Stomach smooth muscle (tissue), 2 donors: ENCODE results near the gene LYPD4.
"Not testable (repeated sequence)": the region's sequence is repeated elsewhere in the genome, so short reads cannot be mapped to it uniquely, and the experiment has no call there.

ENCODE experiments used
- H3K27ac ChIP-seq: one replicate; pipeline ENCODE4 v1.7.0; 2013; ENCODE audit warnings: mild to moderate bottlenecking, low read length, inconsistent platforms
- H3K27me3 ChIP-seq, 2 donors: one replicate each; pipeline ENCODE4 v1.7.0; 2013; ENCODE audit warnings: low read length in 2 of 2; ENCODE audit not compliant: insufficient read depth in 2 of 2, control insufficient read depth in 1 of 2
- H3K36me3 ChIP-seq, 2 donors: one replicate each; pipeline ENCODE4 v1.7.0; 2013; ENCODE audit warnings: low read length in 2 of 2; ENCODE audit not compliant: control insufficient read depth in 2 of 2, insufficient read depth in 2 of 2
- H3K4me1 ChIP-seq: one replicate; pipeline ENCODE4 v1.7.0; 2013; ENCODE audit warnings: low read length; ENCODE audit not compliant: control insufficient read depth, insufficient read depth
- H3K4me3 ChIP-seq, 2 donors: one replicate each; pipeline ENCODE4 v1.7.0; 2013; ENCODE audit warnings: low read length in 2 of 2
- H3K9ac ChIP-seq, 2 donors: one replicate each; pipeline ENCODE4 v1.7.0; 2013; ENCODE audit warnings: low read length in 2 of 2, mild to moderate bottlenecking in 1 of 2
- H3K9me3 ChIP-seq, 2 donors: one replicate each; pipeline ENCODE4 v1.7.0; 2013; ENCODE audit warnings: low read length in 2 of 2; ENCODE audit not compliant: control insufficient read depth in 2 of 2
- donor health status: healthy.
- donor health status: Pancreatic carcinoma.

LYPD4 gene

GRCh38 chr19:41796901-41797300 is 47.6 kb downstream of the LYPD4 start:
- Histone ChIP-seq H3K4me1 (no peaks in the 10 kb centered on the region), H3K27me3 (peaks cover 10 to 15% of the 10 kb centered on the region in 2 donors), H3K4me3 (no peak overlapping the region), H3K27ac (no peak overlapping the region), H3K9me3 (no peaks in the 10 kb centered on the region), H3K9ac (no peak overlapping the region), H3K36me3 (no peaks in the 10 kb centered on the region)

- Histone ChIP-seq H3K36me3 (no peaks in the 10 kb centered on the region), H3K4me1 (no peaks in the 10 kb centered on the region), H3K27me3 (peaks cover 7 to 15% of the 10 kb centered on the region in 2 donors), H3K4me3 (no peak within 1 kb of the TSS), H3K9me3 (no peaks in the 10 kb centered on the region), H3K27ac (no peak within 1 kb of the TSS), H3K9ac (no peak within 1 kb of the TSS)
Observed at GRCh38 chr19:41796362-41796761, 48.1 kb downstream of the LYPD4 start, which contains the start of gene CEACAM3. CEACAM3 (plus strand) TSS chr19:41796587; CDS start chr19:41796678, 91 bp downstream.

- Histone ChIP-seq H3K9ac (no peak overlapping the region), H3K4me1 (no peaks in the 10 kb centered on the region), H3K4me3 (no peak overlapping the region), H3K27ac (no peak overlapping the region), H3K36me3 (no peaks in the 10 kb centered on the region), H3K9me3 (no peaks in the 10 kb centered on the region), H3K27me3 (peaks cover 6 to 14% of the 10 kb centered on the region in 2 donors)
Observed at GRCh38 chr19:41795031-41795461, 49.4 kb downstream of the LYPD4 start.

GRCh38 chr19:41793414-41793727 is 51.1 kb downstream of the LYPD4 start:
- no peak overlapping the region for H3K27ac ChIP-seq
- H3K4me3 ChIP-seq, result no peak overlapping the region
- no peaks in the 10 kb centered on the region for H3K9me3 ChIP-seq
- H3K4me1 ChIP-seq, result no peaks in the 10 kb centered on the region
- H3K9ac ChIP-seq, result no peak overlapping the region
- peaks cover 6 to 14% of the 10 kb centered on the region in 2 donors for H3K27me3 ChIP-seq
- H3K36me3 ChIP-seq, result no peaks in the 10 kb centered on the region

GRCh38 chr19:41792513-41793413 is 51.7 kb downstream of the LYPD4 start:
- Histone ChIP-seq H3K27me3 (peaks cover 6 to 14% of the 10 kb centered on the region in 2 donors), H3K27ac (no peak overlapping the region), H3K9ac (no peak overlapping the region)

GRCh38 chr19:41789053-41789452 is 55.4 kb downstream of the LYPD4 start:
- H3K9me3 ChIP-seq, H3K36me3 ChIP-seq, H3K4me3 ChIP-seq, H3K27ac ChIP-seq, H3K9ac ChIP-seq, H3K4me1 ChIP-seq: not testable (repeated sequence)
- peaks cover 28 to 36% of the 10 kb centered on the region in 2 donors for H3K27me3 ChIP-seq

More at GRCh38 chr19:41792513-41793413, 51.7 kb downstream of the LYPD4 start:
- Histone ChIP-seq H3K4me3 (no peak overlapping the region), H3K9me3 (no peaks in the 10 kb centered on the region), H3K36me3 (no peaks in the 10 kb centered on the region), H3K4me1 (no peaks in the 10 kb centered on the region)

- not testable (repeated sequence) for H3K4me1 ChIP-seq
Observed at GRCh38 chr19:41788518-41788917, 56.0 kb downstream of the LYPD4 start.

More at GRCh38 chr19:41788518-41788917, 56.0 kb downstream of the LYPD4 start:
- not testable (repeated sequence) for H3K4me3 ChIP-seq, H3K27ac ChIP-seq, H3K9me3 ChIP-seq, H3K9ac ChIP-seq, H3K36me3 ChIP-seq
- H3K27me3 ChIP-seq, result peaks cover 28 to 39% of the 10 kb centered on the region in 2 donors
